Coronary artery (tissue), 2 donors: ENCODE results near the gene DOCK1.
"Not testable (repeated sequence)": the region's sequence is repeated elsewhere in the genome, so short reads cannot be mapped to it uniquely, and the experiment has no call there.

Source experiments
- DNase-seq: peaks from one replicate; pipeline ENCODE4 v3.0.0-alpha.2; 2017; ENCODE audit warnings: low spot score
- H3K27ac ChIP-seq, 2 donors: fragments of 200-600 bp; sonication (generic); one replicate each; pipeline ENCODE4 v1.5.1; 2016 to 2019
- H3K4me3 ChIP-seq: fragments of 200-600 bp; sonication (generic); 2 replicates; pipeline ENCODE4 v1.5.1; 2016; ENCODE audit warnings: mild to moderate bottlenecking, moderate library complexity
- CTCF ChIP-seq: fragments of 200-600 bp; sonication (generic); IDR thresholded peaks from one replicate; pipeline ENCODE4 v1.5.1; 2019; ENCODE audit warnings: antibody characterized with exemption

Gene DOCK1

GRCh38 chr10:127293640-127294039, 388.4 kb downstream of the DOCK1 start:
- peak; percentile 38 for DNase-seq
- no peak overlapping the region for H3K27ac ChIP-seq
- TF ChIP-seq CTCF, result no peak
- H3K4me3 ChIP-seq, result no peak overlapping the region

- DNase-seq, result no peak
- H3K27ac ChIP-seq, result no peak overlapping the region
- no peak for TF ChIP-seq CTCF
- no peak overlapping the region for H3K4me3 ChIP-seq
These were observed 391.5 kb downstream of the DOCK1 start for GRCh38 chr10:127296696-127297095.

- peak; percentile 11 for DNase-seq
- TF ChIP-seq CTCF, result no peak
- H3K4me3 ChIP-seq, result no peak overlapping the region
- H3K27ac ChIP-seq, result no peak overlapping the region
These were observed 393.2 kb downstream of the DOCK1 start for GRCh38 chr10:127298381-127298780.

GRCh38 chr10:127299192-127299591, 394.0 kb downstream of the DOCK1 start:
- DNase-seq, result peak; percentile 43
- H3K27ac ChIP-seq, H3K4me3 ChIP-seq: not testable (repeated sequence)

- DNase-seq, result peak; percentile 17
- no peak for TF ChIP-seq CTCF
- Histone ChIP-seq H3K27ac (no peak overlapping the region), H3K4me3 (no peak overlapping the region)
These were observed 394.9 kb downstream of the DOCK1 start for GRCh38 chr10:127299956-127300689.

- TF ChIP-seq CTCF, result no peak
- no peak overlapping the region for H3K4me3 ChIP-seq
- peak; percentile 22 for DNase-seq
- no peak overlapping the region for H3K27ac ChIP-seq
These were observed 395.7 kb downstream of the DOCK1 start for GRCh38 chr10:127300868-127301321.

GRCh38 chr10:127302343-127302742, 397.1 kb downstream of the DOCK1 start:
- no peak for TF ChIP-seq CTCF
- Histone ChIP-seq H3K4me3 (no peak overlapping the region), H3K27ac (no peak overlapping the region)
- DNase-seq, result peak; percentile 19
